Heart left ventricle (tissue), 13 donors: ENCODE results near the gene OR10X1.

Experiments used
- POLR2A ChIP-seq, 2 donors: fragments of 450-650 bp; IDR thresholded peaks; one replicate each; pipeline ENCODE4 v1.6.1; 2017; ENCODE audit warnings: antibody characterized with exemption in 2 of 2, mild to moderate bottlenecking in 2 of 2, moderate library complexity in 2 of 2
- TF ChIP-seq, protein P1 (sequence below), 12 donors: fragments of 200-600 bp; sonication (generic) in 4 of 12; IDR thresholded peaks; one replicate each; pipeline versions ENCODE4 v1.5.0 to v1.8.0; 2018 to 2022; ENCODE audit warnings: antibody characterized with exemption in 12 of 12, mild to moderate bottlenecking in 5 of 12
- donor health status: ischemic (EF 13 %, LVEDD 7.1; RV severe dilation, severe dysfunction).
- donor health status: DM: no; HTN: yes; CAD: no.
- donor health status: DM: no; HTN: no; CAD: no.
- donor health status: ischemic (EF 25% LVEDD 6.9; RV normal size, moderate dysfunction).
- donor health status: ischemic (EF 25% LVEDD 5.7; RV mildly dilated, moderate dysfunction).
- donor health status: ischemic (EF 35%, LVEDD 5.7; RV mildly dilated, moderate dysfunction).
- donor health status: nonischemic (EF 11% LVEDD 7.7; RV severe dilation, severe dysfunction).
- donor health status: DM: yes; HTN: yes; CAD: no.
- donor health status: PGD.
- donor health status: ischemic (EF 29% LVEDD 5.4; RV normal size, mild dysfunction).
- donor health status: nonischemic (EF 23%, LVEDD 6.1; RV moderate dilation, normal function).

DNA sequence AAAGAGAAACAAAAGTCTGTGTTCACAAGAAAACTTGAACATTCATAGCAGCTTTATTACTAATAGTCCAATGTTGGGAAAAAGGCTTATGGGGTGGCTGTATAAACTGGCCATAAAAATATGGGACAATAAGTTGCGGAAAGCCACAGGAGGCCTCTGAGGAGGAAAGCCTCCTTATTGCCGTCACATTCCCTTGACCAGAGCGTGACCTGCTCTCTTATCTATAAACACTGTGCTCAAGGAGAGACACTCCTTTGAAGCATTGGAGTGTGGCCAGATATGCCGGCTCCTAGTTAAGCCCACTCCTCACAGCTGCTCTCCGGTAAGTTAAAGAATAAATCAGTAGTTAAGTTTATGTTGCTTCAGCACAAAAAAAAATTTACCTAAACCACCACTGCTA, 45.2 kb downstream of the OR10X1 start:
- TF ChIP-seq, protein P1, sequence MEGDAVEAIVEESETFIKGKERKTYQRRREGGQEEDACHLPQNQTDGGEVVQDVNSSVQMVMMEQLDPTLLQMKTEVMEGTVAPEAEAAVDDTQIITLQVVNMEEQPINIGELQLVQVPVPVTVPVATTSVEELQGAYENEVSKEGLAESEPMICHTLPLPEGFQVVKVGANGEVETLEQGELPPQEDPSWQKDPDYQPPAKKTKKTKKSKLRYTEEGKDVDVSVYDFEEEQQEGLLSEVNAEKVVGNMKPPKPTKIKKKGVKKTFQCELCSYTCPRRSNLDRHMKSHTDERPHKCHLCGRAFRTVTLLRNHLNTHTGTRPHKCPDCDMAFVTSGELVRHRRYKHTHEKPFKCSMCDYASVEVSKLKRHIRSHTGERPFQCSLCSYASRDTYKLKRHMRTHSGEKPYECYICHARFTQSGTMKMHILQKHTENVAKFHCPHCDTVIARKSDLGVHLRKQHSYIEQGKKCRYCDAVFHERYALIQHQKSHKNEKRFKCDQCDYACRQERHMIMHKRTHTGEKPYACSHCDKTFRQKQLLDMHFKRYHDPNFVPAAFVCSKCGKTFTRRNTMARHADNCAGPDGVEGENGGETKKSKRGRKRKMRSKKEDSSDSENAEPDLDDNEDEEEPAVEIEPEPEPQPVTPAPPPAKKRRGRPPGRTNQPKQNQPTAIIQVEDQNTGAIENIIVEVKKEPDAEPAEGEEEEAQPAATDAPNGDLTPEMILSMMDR (IDR thresholded peaks at IDR 0.05): no peak
- TF ChIP-seq POLR2A (IDR thresholded peaks at IDR 0.05): no peak
